HG02981 (cell line): ENCODE measurements around the gene SLC35F2.
A peak's percentile ranks its signal among the peaks of the same experiment; 100 is the strongest.
"Not testable (repeated sequence)": the region's sequence is repeated elsewhere in the genome, so short reads cannot be mapped to it uniquely, and the experiment has no call there.

Experiments
- ATAC-seq: cut with Tn5 transposase; IDR thresholded peaks from one replicate; pipeline ENCODE4 v1.9.1; 2021; ENCODE audit warnings: mild to moderate bottlenecking, moderate library complexity; ENCODE audit not compliant: unreplicated experiment

SLC35F2 gene

DNA sequence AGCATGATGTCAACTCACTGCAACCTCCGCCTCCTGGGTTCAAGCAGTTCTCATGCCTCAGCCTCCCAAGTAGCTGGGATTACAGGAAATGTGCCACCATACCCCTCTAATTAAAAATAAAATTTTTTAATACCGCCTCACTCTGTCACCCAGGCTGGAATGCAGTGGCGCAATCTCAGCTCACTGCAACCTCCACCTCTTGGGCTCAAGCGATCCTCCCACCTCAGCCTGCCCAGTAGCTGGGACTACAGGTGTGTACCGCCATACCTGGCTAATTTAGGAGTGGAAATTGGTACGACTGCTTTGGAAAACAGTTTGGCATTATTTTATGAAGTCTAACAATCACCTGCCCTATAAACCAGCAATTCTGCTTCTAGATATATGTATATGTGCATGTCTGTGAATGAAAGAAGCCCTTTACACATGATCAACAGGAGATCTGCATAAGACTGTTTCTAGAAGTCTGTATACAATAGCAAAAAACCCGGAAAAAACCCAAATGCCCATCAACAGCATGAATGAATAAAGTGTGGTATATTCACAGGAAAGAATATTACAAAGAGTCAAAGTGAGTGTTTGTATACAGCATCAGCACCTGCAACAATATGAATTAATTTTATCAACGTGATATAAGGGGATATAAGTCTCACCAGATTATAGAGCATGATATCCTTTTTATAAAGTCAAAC, 16.0 kb downstream of the SLC35F2 start:
- no peak for ATAC-seq

- ATAC-seq: peak; percentile 16
These were observed 18.5 kb downstream of the SLC35F2 start for GRCh38 chr11:107840129-107840484.

DNA sequence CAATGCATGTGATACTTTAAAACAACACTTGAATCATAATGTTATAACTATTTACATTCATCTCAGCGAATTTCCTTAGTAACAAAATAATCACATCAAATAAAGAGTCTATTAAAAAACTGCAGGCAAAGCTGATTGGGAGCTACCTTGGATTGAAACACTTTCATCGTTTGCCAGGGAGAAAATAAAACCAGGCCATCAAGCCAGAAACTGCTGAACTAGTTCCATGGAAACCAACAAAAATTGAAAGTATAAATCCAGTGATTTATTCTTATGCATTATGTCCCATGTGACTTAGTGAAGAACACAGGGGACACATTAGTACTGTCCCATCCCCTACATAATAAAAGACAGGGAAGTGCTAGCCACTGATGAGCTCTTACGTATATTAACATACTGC, 21.7 kb downstream of the SLC35F2 start:
- no peak for ATAC-seq

DNA sequence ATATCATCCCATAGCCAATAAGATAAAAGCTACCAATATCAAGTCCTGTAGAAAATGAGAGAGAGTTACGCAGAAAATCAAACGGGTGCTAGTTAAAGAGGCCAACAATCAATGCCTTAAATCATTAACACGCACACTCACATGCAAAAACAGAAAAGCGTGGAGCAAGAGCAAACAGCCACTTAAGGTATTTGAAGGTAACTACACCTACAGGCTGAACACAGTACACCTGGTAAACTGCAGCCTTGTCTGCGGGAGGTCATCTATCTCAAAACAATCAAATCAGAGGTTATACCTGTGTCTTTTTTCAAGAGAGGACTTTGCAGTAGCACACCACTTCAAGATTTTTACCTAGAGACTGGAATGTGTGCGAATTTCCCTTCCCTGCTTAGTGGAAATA, 23.6 kb downstream of the SLC35F2 start:
- no peak for ATAC-seq

DNA sequence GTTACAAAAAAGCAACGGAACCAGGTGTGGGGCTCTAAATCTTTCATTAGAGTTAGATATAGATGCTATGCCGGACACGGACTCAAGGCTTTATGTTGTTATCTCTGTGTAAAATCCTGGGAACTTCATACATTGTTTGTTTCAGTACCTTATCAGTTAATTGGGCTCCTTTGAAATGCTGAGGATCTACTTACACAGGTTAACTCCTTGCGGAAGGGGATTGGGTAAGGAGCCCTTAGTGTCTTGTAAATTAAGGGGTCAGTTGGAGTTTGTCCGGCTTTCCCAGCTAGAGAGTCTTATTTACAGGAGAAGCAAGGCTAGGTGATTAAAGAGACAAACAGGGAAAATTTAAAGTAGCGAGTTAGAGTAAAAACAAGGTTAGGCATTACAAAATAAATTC, 24.7 kb downstream of the SLC35F2 start:
- not testable (repeated sequence) for ATAC-seq

DNA sequence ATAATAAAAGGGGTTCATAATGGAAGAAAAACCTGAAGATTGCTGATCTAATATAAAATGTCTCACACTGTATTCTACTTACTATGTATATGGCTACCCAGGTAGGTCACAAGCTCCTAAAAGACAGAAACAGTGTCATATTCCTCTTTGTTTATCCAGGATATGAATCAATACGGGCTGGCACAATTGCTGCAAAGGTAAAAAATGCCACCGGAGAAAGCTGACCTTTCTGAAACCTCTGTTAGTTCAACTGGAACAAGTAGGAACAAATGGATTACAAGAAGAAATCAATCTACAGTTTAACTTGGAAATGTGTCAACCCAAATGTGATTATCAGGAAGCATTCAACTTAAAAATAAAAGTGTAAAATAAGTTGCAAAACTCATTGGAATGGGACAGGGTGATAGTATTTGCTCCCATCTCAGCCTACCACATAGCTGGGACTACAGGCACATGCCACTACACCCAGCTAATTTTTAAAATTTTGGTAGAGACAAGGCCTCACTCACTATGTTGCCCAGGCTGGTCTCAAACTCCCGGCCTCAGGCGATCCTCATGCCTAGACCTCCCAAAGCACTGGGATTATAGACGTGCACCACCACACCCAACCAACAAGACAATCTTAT, 27.6 kb downstream of the SLC35F2 start:
- no peak for ATAC-seq

GRCh38 chr11:107827041-107827440, 31.5 kb downstream of the SLC35F2 start:
- ATAC-seq: no peak

DNA sequence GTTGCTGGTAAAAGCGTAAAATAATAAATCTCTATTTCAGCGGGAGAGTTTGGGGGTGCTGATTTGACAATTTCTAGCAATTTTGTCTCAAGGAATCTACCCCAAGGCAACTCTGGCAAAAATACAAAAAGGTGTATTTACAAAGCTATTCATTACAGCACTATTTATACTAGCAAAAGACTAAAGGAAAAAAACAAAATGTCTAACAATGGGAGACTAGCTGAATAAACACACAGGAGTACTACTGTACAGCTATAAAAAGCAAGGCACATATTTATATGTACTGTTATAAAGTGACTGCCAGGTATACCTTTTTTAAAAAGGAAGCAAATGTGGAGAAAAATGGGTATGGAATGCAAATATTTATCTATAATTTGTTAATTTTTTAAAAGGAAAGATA, 32.7 kb downstream of the SLC35F2 start:
- ATAC-seq: no peak

GRCh38 chr11:107824668-107825369, 33.8 kb downstream of the SLC35F2 start:
- no peak for ATAC-seq

GRCh38 chr11:107821199-107821927, 37.2 kb downstream of the SLC35F2 start:
- ATAC-seq: no peak

- no peak for ATAC-seq
These were observed 39.1 kb downstream of the SLC35F2 start for GRCh38 chr11:107819361-107820014.

DNA sequence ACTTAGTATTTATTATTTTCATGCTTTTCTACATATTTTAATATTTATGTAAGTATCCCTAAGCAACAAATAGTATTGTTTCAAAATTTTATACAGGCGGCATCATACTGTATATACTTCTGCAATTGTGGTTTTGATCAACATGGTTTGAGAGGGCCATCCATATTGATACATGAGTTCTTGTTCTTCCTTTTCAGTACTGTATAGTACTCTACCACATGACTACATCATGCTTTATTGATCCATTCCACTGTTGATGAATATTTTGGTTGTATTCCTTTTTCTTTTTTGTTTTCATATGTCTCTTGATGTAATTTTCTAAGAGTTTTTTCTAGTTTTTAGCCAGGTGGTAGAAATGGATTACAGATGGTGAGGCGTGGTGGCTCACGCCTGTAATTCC, 40.1 kb downstream of the SLC35F2 start:
- ATAC-seq: no peak

DNA sequence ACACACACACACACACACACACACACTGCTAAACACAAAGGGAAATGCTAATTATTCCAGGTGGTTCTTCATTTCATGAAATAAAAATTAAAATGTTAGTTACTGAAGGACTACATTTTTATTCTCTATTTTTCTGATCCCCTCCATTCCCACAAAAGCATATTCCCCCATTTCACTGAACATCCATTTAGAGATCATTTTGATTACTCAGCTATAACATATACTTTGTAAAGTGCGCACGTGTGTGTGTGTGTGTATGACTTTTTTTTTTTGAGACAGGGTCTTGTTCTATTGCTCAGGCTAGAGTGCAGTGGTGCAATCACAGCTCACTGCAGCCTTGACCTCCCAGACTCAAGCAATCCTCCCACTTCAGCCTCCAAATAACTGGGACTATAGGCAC, 42.6 kb downstream of the SLC35F2 start:
- ATAC-seq: no peak

GRCh38 chr11:107810875-107811274, 47.7 kb downstream of the SLC35F2 start:
- ATAC-seq: no peak

- no peak for ATAC-seq
These were observed 50.1 kb downstream of the SLC35F2 start for GRCh38 chr11:107808521-107808920.

DNA sequence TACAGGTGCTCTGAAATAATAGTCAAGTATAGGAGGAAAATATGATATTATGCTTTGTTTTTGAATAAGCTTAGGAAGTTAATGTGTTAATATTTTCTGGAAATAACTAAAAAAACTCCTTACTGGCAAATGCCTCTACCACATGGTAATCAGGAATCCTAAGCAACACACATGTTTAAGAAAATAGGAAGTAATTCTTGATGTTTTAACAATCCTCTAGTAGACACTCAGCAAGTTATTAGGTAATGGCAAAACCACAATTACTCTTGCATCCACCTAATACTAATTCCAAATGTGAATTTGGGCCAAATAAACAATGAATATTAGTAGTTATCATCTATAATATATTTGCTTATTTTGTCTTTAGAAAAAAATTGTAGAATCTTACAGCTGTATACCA, 53.6 kb downstream of the SLC35F2 start:
- no peak for ATAC-seq

- ATAC-seq: no peak
These were observed 54.4 kb downstream of the SLC35F2 start for GRCh38 chr11:107804211-107804610.

DNA sequence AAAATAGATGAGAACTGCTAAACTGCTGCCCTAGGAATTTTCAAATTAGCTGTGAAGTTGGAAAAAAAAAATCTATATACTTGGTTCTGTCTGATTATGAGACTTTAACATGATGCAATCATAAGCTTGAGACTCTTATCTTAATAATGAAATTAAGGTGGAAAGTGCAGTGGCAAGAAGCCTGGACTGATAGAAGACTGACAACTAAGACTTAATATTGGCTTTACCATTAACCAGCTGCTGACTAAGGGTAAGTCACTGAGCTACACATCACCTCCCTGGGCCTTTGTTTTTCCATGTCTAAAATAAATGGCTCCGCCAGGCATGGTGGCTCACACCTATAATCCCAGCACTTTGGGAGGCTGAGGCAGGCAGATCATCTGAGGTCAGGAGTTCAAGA, 56.9 kb downstream of the SLC35F2 start:
- ATAC-seq: no peak

GRCh38 chr11:107799218-107799859, 59.2 kb downstream of the SLC35F2 start:
- ATAC-seq: peak; percentile 94

DNA sequence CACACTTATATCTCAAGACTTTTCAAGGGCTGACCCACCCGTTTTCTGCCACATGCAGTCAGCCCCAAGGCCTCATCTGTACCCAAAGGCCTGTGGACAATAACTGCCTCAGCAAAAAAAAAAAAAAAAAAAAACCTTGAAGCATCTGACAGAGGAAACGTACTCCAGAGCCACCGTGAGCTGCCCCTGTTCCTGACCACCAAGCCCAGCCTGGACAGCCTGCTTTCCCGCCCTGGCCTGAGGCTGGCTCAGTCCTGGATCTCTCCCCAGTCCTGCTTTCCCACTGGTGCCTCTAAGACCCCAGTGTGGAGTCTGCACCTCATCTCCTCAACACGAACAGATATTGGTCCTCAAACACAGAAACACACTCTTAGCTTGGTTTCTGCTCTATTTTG, 66.5 kb downstream of the SLC35F2 start:
- no peak for ATAC-seq
